ENCODE results near the gene PXDN. TPM values are rescaled to one million over a fixed set of nuclear protein-coding genes. Genes with fewer than 3 reads are reported as not detected.
"Not testable (repeated sequence)": the region's sequence is repeated elsewhere in the genome, so short reads cannot be mapped to it uniquely, and the experiment has no call there.

Gene PXDN
- total and polyA plus RNA-seq, 9 donors = 36.0 to 116 (median 54.5) TPM

GRCh38 chr2:1625281-1626001 lies 118.9 kb downstream of the PXDN start:
- H3K4me3 ChIP-seq = no peak overlapping the region
- intact Hi-C loops (cut with DNase I) = no loop called here
- H3K27me3 ChIP-seq = no peaks in the 10 kb centered on the region
- peaks cover 13% of the 10 kb centered on the region for H3K4me1 ChIP-seq (ENCODE audit: insufficient read depth)
- no peaks in the 10 kb centered on the region for H3K9me3 ChIP-seq
- H3K36me3 ChIP-seq = no peaks in the 10 kb centered on the region
- DNase-seq = peak in 3 of 5 donors; percentile 44 to 67 (median 64)
- WGBS, 3 donors = 13 to 23% (median 20%) methylated on average over 20 of the region's 20 CpGs
- TF ChIP-seq CTCF (IDR thresholded peaks at IDR 0.05) (no peak), EP300 (IDR thresholded peaks at IDR 0.05) (no peak), POLR2A (IDR thresholded peaks at IDR 0.05) (no peak)
- no peak overlapping the region for H3K27ac ChIP-seq

GRCh38 chr2:1623906-1624445 lies 120.3 kb downstream of the PXDN start:
- no peak for DNase-seq
- Histone ChIP-seq H3K4me3 (no peak overlapping the region), H3K36me3 (no peaks in the 10 kb centered on the region), H3K9me3 (no peaks in the 10 kb centered on the region), H3K4me1 (ENCODE audit: insufficient read depth) (peaks cover 13% of the 10 kb centered on the region), H3K27ac (no peak overlapping the region), H3K27me3 (no peaks in the 10 kb centered on the region)
- TF ChIP-seq CTCF (IDR thresholded peaks at IDR 0.05) = no peak
- TF ChIP-seq POLR2A (IDR thresholded peaks at IDR 0.05) = no peak
- no peak for TF ChIP-seq EP300 (IDR thresholded peaks at IDR 0.05)
- WGBS, 3 donors = 87 to 92% (median 91%) methylated on average over 16 of the region's 16 CpGs
- intact Hi-C loops (cut with DNase I) = no loop called here

- intact Hi-C loops (cut with DNase I) = no loop called here
- H3K4me3 ChIP-seq = no peak overlapping the region
- WGBS, 3 donors = 55 to 70% (median 61%) methylated on average over 11 of the region's 11 CpGs
- no peaks in the 10 kb centered on the region for H3K36me3 ChIP-seq
- H3K4me1 ChIP-seq (ENCODE audit: insufficient read depth) = peaks cover 10% of the 10 kb centered on the region
- H3K9me3 ChIP-seq = no peaks in the 10 kb centered on the region
- no peak for TF ChIP-seq EP300 (IDR thresholded peaks at IDR 0.05)
- no peak for TF ChIP-seq POLR2A (IDR thresholded peaks at IDR 0.05)
- no peak for TF ChIP-seq CTCF (IDR thresholded peaks at IDR 0.05)
- no peak overlapping the region for H3K27ac ChIP-seq
- H3K27me3 ChIP-seq = no peaks in the 10 kb centered on the region
- DNase-seq = no peak
Observed at GRCh38 chr2:1622521-1623200, 121.7 kb downstream of the PXDN start.

GRCh38 chr2:1621976-1622375 lies 122.3 kb downstream of the PXDN start:
- H3K9me3 ChIP-seq; DNase-seq; H3K4me1 ChIP-seq (ENCODE audit: insufficient read depth); intact Hi-C loops (cut with DNase I); H3K27ac ChIP-seq; H3K27me3 ChIP-seq; H3K36me3 ChIP-seq; H3K4me3 ChIP-seq: not testable (repeated sequence)
- WGBS, 3 donors = 69 to 91% (median 85%) methylated on average over 3 of the region's 3 CpGs

GRCh38 chr2:1621501-1621900 lies 122.8 kb downstream of the PXDN start:
- Histone ChIP-seq H3K27me3 (no peaks in the 10 kb centered on the region), H3K27ac (no peak overlapping the region), H3K9me3 (no peaks in the 10 kb centered on the region), H3K4me1 (ENCODE audit: insufficient read depth) (peaks cover 9% of the 10 kb centered on the region), H3K4me3 (no peak overlapping the region), H3K36me3 (no peaks in the 10 kb centered on the region)
- WGBS, 3 donors = 97 to 98% (median 97%) methylated on average over 13 of the region's 13 CpGs
- DNase-seq = no peak
- intact Hi-C loops (cut with DNase I) = no loop called here
- TF ChIP-seq CTCF (IDR thresholded peaks at IDR 0.05) = no peak
- no peak for TF ChIP-seq EP300 (IDR thresholded peaks at IDR 0.05)
- TF ChIP-seq POLR2A (IDR thresholded peaks at IDR 0.05) = no peak
